Suppressor macrophage treated with lipopolysaccharide for 1 hour (primary cell): Measurements from ENCODE around the gene ELMOD3.
"Not testable (repeated sequence)": the region's sequence is repeated elsewhere in the genome, so short reads cannot be mapped to it uniquely, and the experiment has no call there.

ENCODE experiments used
- DNase-seq, 3 donors: peaks; one replicate each; pipeline ENCODE4 v3.0.0-alpha.2; 2020 to 2022

The ELMOD3 gene

GRCh38 chr2:85405201-85406059, 50.9 kb downstream of the ELMOD3 start:
- peak; percentile 94 to 97 (median 96) for DNase-seq

- DNase-seq: peak; percentile 81 to 93 (median 86)
Measured at GRCh38 chr2:85409845-85410583, 55.4 kb downstream of the ELMOD3 start, which contains the start of gene CAPG. Gene CAPG, minus strand, starts transcription at chr2:85410366. Its CDS starts 8,221 bp downstream, at chr2:85402145.

GRCh38 chr2:85410584-85411404, 56.2 kb downstream of the ELMOD3 start:
- DNase-seq: peak in 2 of 3 donors; percentile 59 to 67

- DNase-seq: no peak
Measured at GRCh38 chr2:85411405-85411748, 56.8 kb downstream of the ELMOD3 start.

GRCh38 chr2:85413592-85414420, 59.2 kb downstream of the ELMOD3 start:
- peak; percentile 89 to 96 (median 89) for DNase-seq

DNA sequence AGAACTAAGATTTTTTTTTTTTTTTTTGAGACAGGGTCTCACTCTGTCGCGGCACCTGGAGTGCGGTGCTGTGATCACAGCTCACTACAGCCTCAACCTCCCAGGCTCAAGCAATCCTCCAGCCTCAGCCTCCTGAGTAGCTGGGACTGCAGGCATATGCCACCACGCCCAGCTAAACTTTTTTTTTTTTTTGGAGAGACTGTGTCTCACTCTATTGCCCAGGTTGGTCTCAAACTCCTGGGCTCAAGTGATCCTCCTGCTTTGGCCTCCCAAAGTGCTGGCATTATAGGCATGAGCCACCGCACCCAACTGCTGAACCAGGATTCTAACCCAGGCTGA, 59.8 kb downstream of the ELMOD3 start:
- not testable (repeated sequence) for DNase-seq

- DNase-seq: peak; percentile 95 to 99 (median 97)
Measured at GRCh38 chr2:85414761-85415553, 60.4 kb downstream of the ELMOD3 start.

DNA sequence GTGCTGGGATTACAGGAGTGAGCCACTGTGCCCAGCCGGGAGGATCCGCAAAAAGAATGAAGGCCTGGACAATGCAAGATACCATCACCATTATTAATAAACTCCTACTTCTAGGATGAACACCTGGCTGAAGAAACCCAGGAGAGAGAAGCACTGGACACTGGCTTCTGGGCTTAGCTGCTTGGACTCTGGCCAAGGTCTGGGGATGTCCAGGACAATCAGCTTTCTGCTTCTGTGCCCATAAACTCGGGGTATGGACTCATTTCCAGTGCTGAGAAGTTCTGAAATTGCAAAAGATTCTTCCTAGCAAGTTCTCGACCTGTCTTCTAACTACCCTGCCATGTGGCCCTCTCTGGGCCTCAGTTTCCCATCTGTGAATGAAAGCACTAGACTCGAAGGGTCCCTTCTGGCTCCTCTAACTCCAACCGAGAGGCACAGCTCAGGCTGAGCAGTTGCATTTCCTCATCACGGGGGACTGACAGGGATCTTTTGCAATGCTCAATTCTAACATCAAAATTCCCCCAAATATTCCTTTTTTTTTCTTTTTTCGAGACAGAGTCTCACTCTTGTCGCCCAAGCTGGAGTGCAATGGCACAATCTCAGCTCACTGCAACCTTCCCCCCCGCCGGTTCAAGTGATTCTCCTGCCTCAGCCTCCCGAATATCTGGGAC, 61.5 kb downstream of the ELMOD3 start:
- DNase-seq: peak; percentile 89 to 97 (median 96)

DNA sequence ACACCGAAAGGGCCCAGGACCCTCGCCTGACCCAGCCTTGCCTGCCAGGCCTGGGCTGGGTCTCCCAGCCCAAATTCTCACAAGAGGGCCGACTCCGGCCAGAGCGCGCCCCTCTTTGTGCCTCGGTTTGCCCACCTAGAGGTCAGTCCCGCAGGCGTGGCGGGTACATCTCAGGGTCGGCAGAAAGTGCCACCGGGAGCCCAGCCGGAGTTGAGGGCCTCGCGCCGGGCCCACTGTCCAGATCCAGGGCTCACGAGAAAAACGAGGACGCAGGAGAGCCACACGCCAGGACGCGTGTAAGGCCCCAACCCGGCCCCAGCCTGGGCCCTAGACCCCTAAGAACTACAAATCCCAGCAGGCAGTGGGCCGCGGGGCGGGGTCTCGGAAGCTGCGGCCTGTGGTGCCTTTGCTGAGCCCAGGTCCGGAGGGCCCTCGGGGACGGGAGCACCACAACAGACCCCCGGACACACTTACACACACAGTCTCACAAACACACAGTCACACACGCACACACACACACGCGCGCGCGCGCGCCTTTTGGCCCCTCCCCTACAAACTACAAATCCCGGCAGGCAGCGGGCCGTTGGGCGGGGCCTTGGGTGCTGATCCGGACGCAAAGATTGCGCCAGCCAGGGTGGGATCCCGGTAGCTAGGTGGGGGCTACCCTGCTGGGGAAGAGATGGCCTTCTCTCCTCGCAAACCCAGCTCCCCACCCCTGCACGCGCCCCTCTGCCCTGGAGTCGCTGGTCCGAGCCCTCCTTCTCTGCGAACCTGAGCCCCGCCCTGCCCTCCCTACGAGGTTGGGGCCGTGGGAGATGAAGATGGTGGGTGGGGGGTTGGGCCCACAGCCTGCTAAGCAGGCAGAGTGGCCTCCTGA, 63.8 kb downstream of the ELMOD3 start, which contains the start of gene SH2D6:
SH2D6 (plus strand) TSS at position 583 of the 877 bp plus-strand sequence. CDS start 10,752 bp downstream, outside the sequence.
- DNase-seq: peak; percentile 82 to 92 (median 84)

- no peak for DNase-seq
Measured at GRCh38 chr2:85419009-85419675, 64.6 kb downstream of the ELMOD3 start.

DNA sequence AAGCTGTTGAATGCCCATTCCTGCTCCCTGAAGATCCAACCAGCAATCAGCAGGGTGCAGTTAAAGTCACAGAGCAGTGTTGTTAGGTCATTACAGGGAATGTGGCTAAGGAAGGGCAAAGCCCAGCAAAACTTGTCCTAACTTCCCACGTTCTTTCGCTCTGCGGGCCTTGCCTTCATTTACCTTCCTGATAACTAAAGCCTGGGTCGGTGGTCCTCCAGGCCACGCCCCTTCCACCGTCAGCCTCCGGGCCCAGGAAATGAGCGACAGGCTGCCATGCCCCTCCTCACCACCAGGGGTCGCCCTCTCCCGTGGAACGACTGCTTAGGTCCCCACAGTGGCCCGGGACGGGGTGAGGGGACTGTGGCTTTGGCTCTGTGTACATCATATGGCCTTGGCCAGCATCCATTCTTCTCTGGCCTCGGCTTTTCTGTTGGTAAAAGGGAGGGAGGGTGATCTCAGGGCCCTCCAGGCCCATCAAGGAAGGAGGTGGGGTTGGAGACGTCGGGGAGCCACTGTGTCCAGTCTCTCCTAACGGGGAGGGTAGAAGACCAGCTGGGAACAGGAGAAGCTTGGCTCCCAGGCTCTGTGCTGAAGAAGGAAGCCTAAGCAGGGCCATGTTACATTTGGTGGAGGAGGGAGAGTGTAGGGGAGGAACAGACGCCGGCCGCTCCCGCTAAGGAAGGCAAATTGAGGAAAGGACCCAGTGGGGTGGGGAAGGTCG, 66.1 kb downstream of the ELMOD3 start:
- DNase-seq: peak; percentile 82 to 91 (median 88)

- no peak for DNase-seq
Measured at GRCh38 chr2:85421260-85422071, 66.9 kb downstream of the ELMOD3 start.

DNA sequence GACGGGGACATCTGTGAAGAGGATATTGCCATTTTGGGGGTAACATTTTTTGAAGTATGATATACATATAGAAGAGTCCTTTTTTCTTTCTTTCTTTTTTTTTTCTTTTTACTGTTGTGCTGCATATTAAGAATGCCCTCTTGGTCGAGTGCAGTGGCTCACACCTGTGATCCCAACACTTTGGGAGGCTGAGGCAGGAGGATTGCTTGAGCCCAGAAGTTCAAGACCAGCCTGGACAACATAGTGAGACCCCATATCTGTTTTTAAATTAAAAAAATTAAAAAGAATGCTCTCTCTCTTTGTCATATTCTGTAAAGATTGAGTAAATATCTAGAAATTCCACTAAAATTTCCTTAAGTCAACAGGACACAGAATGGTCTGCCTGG, 67.5 kb downstream of the ELMOD3 start:
- no peak for DNase-seq

DNA sequence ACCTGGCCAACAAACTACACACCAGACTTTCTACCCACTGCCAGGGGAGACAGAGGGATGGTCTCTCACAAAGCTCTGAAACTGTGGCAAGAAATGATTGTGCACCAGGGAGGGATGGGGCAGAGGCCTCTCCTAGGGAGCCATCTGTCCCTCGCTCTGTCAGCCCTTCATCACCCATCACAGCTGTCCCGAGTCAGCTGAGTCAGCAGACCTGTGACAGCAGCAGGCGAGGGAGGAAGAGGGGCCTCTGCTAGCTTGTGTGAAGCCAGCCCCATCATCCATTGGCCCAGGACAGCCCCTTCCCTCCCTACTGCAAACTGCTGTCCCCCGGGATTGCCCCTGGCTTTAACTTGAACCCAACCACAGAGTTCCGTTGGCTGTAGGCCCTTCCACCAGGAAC, 69.0 kb downstream of the ELMOD3 start:
- no peak for DNase-seq

- no peak for DNase-seq
Measured at GRCh38 chr2:85425588-85425987, 71.0 kb downstream of the ELMOD3 start.

DNA sequence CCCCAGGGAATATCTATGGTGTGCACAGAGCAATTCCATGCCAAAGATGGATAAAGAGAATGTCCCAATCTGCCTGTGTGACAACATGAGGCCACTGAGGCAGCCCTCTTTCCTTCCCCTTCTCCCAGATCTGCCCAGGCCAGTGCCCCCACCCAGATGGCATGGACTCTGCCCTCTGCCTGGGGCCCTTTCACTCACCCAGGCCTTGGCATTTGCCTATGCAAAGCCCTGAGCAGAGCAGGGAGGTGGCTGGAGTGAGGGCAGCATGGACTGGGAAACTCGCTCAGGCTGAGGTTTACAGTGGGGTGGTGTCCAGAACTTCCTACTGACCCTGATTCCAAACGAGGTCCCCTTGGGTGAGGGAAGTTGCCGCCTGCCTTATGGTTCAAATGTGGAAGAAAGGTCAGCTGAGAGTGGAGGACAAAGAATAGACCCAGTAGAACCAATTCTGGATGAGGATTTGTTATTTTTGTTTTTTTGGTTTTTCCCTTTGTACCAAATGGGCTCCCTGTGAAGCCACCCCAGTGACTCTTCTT, 72.8 kb downstream of the ELMOD3 start:
- DNase-seq: no peak

- DNase-seq: peak; percentile 85 to 96 (median 95)
Measured at GRCh38 chr2:85428343-85428881, 73.8 kb downstream of the ELMOD3 start.
